Ishikawa (cell line): ENCODE measurements around the gene PLOD1.

Experiments used
- CEBPB ChIP-seq: IDR thresholded peaks from 2 replicates; pipeline ENCODE4 v1.6.1; 2012
- CREB1 ChIP-seq: IDR thresholded peaks from 2 replicates; pipeline ENCODE4 v1.6.1; 2012; ENCODE audit warnings: low read depth
- EGR1 ChIP-seq: IDR thresholded peaks from 2 replicates; pipeline ENCODE4 v1.6.1; 2012
- EP300 ChIP-seq: IDR thresholded peaks from 2 replicates; pipeline ENCODE4 v1.6.1; 2012; ENCODE audit warnings: borderline replicate concordance
- FOXM1 ChIP-seq: IDR thresholded peaks from 2 replicates; pipeline ENCODE4 v1.6.1; 2012; ENCODE audit warnings: low read depth, borderline replicate concordance
- NFIC ChIP-seq: IDR thresholded peaks from 2 replicates; pipeline ENCODE4 v1.6.1; 2012
- RAD21 ChIP-seq: IDR thresholded peaks from 2 replicates; pipeline ENCODE4 v1.6.1; 2012; ENCODE audit warnings: low read depth
- REST ChIP-seq: IDR thresholded peaks from 2 replicates; pipeline ENCODE4 v1.6.1; 2012; ENCODE audit warnings: low read depth, mild to moderate bottlenecking
- TAF1 ChIP-seq: IDR thresholded peaks from 2 replicates; pipeline ENCODE4 v1.6.1; 2012; ENCODE audit warnings: low read depth, mild to moderate bottlenecking
- TCF12 ChIP-seq: IDR thresholded peaks from 2 replicates; pipeline ENCODE4 v1.6.1; 2012; ENCODE audit warnings: low read depth
- TEAD4 ChIP-seq: IDR thresholded peaks from 2 replicates; pipeline ENCODE4 v1.6.1; 2012
- YY1 ChIP-seq: IDR thresholded peaks from 2 replicates; pipeline ENCODE4 v1.6.1; 2012; ENCODE audit warnings: low read depth
- ZBTB7A ChIP-seq: IDR thresholded peaks from 2 replicates; pipeline ENCODE4 v1.6.1; 2012; ENCODE audit warnings: low read depth
- TF ChIP-seq, protein P1 (sequence below): IDR thresholded peaks from 2 replicates; pipeline ENCODE4 v1.6.1; 2012
- TF ChIP-seq, protein P2 (sequence below): IDR thresholded peaks from 2 replicates; pipeline ENCODE4 v1.6.1; 2012

PLOD1 gene

DNA sequence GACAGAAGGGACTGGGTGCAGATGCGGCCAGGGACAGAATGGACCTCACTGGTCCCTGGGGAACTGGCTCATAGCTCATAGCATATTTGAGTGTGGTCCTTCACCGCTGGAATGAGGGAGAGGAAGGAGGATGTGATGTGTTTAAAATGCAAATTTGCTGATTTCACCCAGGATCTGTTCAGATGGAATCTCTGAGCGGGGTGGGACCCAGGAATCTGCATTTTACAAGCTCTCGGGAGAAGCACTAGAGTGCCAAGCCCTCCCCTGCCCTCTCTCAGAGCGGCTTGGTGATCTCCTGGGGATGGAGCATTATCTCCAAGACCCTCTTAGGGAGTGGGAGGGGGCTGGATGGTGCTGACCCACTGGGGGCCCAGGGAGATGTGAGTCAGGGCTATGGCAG lies 22.9 kb downstream of the PLOD1 start:
- TF ChIP-seq EP300 (no peak), TAF1 (no peak), EGR1 (no peak), FOXM1 (no peak), CREB1 (no peak), TCF12 (no peak), YY1 (no peak), CEBPB (no peak), NFIC (no peak), ZBTB7A (no peak), RAD21 (no peak), TEAD4 (no peak), REST (no peak)
- TF ChIP-seq, protein P1, sequence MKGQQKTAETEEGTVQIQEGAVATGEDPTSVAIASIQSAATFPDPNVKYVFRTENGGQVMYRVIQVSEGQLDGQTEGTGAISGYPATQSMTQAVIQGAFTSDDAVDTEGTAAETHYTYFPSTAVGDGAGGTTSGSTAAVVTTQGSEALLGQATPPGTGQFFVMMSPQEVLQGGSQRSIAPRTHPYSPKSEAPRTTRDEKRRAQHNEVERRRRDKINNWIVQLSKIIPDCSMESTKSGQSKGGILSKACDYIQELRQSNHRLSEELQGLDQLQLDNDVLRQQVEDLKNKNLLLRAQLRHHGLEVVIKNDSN, result no peak
- TF ChIP-seq, protein P2, sequence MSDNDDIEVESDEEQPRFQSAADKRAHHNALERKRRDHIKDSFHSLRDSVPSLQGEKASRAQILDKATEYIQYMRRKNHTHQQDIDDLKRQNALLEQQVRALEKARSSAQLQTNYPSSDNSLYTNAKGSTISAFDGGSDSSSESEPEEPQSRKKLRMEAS, result no peak

- TF ChIP-seq CEBPB (no peak), REST (no peak), YY1 (no peak), TEAD4 (no peak), ZBTB7A (no peak), EP300 (no peak), TAF1 (no peak), NFIC (no peak), TCF12 (no peak), FOXM1 (no peak), RAD21 (no peak), CREB1 (no peak)
- TF ChIP-seq, protein P1, result no peak
Observed at GRCh38 chr1:11957897-11958296, 23.4 kb downstream of the PLOD1 start.

GRCh38 chr1:11960276-11960675 lies 25.8 kb downstream of the PLOD1 start:
- TF ChIP-seq TCF12 (no peak), EGR1 (no peak), FOXM1 (no peak), EP300 (no peak), YY1 (no peak), TAF1 (no peak), REST (no peak), CEBPB (no peak), CREB1 (no peak), ZBTB7A (no peak), TEAD4 (no peak), RAD21 (no peak), NFIC (no peak)
- TF ChIP-seq, protein P2, result no peak
- TF ChIP-seq, protein P1, result no peak

DNA sequence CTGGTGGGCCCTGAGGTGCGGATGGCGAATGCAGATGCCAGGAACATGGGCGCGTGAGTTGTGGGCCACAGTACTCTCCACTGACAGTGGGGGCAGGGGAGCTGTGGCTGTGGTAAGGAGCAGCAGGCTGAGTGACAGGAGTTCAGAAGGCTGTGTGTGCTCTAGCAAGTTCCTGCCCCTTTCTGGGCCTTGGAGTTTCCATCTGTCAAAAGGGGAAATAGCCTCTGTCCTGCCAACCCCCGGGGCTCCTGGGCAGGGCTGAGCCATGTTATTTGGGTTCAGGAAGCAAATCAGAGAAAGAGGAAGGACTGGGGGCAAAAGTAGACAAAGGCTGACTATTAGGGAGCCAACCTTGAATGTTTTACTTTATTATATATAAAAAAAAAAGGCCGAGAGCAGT lies 26.2 kb downstream of the PLOD1 start:
- TF ChIP-seq, protein P1, result no peak
